ENCODE data around the gene TANC1.

DNA sequence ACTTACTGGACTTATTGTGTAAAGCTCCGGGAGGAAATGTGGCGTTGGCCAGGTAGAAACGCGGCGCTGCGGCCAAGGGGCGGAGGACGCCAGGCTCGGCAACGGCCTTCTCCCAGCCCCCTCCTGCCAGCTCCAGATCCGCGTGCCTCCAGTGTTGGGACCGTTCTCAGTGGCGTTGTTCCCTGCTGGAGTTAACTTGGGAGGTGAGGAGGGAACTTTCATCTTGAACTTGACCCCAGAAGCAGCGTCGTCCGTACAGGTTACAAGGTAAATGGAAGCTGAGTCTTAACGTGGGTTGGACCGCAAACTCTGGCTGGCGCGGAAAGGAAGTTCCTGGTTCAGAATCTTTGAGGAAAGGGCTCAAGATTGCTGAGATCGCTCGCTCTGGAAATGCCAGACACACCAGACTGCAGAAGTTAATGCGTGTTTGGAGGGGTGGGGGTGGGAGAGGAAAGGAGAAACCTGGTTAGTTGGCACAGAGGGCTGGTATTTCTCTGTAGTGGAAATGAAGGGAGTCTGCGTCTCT, 1.3 kb downstream of the TANC1 start:
- TF ChIP-seq, protein P1, sequence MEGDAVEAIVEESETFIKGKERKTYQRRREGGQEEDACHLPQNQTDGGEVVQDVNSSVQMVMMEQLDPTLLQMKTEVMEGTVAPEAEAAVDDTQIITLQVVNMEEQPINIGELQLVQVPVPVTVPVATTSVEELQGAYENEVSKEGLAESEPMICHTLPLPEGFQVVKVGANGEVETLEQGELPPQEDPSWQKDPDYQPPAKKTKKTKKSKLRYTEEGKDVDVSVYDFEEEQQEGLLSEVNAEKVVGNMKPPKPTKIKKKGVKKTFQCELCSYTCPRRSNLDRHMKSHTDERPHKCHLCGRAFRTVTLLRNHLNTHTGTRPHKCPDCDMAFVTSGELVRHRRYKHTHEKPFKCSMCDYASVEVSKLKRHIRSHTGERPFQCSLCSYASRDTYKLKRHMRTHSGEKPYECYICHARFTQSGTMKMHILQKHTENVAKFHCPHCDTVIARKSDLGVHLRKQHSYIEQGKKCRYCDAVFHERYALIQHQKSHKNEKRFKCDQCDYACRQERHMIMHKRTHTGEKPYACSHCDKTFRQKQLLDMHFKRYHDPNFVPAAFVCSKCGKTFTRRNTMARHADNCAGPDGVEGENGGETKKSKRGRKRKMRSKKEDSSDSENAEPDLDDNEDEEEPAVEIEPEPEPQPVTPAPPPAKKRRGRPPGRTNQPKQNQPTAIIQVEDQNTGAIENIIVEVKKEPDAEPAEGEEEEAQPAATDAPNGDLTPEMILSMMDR (conservative IDR thresholded peaks at IDR 0.05; ENCODE audit: low read depth in 2 of 2): no peak
- TF ChIP-seq EZH2phosphoT487 (IDR thresholded peaks at IDR 0.05; ENCODE audit: unreplicated experiment) (no peak), JUNB (IDR thresholded peaks at IDR 0.05; ENCODE audit: unreplicated experiment) (no peak), POLR2AphosphoS5 (IDR thresholded peaks at IDR 0.05; ENCODE audit: low read depth) (0 out of 2 replicates have a peak, but pooled peaks have one; percentile 19), EZH2 (IDR thresholded peaks at IDR 0.05; ENCODE audit: low read depth, unreplicated experiment) (peak; percentile 23), STAT1 (IDR thresholded peaks at IDR 0.05; ENCODE audit: unreplicated experiment) (no peak), ZNF331 (CRISPR knock-in tag; IDR thresholded peaks at IDR 0.05; ENCODE audit: low read depth) (no peak), CREB1 (CRISPR knock-in tag; IDR thresholded peaks at IDR 0.05; ENCODE audit: low read depth) (no peak)
- TF ChIP-seq, protein P2, sequence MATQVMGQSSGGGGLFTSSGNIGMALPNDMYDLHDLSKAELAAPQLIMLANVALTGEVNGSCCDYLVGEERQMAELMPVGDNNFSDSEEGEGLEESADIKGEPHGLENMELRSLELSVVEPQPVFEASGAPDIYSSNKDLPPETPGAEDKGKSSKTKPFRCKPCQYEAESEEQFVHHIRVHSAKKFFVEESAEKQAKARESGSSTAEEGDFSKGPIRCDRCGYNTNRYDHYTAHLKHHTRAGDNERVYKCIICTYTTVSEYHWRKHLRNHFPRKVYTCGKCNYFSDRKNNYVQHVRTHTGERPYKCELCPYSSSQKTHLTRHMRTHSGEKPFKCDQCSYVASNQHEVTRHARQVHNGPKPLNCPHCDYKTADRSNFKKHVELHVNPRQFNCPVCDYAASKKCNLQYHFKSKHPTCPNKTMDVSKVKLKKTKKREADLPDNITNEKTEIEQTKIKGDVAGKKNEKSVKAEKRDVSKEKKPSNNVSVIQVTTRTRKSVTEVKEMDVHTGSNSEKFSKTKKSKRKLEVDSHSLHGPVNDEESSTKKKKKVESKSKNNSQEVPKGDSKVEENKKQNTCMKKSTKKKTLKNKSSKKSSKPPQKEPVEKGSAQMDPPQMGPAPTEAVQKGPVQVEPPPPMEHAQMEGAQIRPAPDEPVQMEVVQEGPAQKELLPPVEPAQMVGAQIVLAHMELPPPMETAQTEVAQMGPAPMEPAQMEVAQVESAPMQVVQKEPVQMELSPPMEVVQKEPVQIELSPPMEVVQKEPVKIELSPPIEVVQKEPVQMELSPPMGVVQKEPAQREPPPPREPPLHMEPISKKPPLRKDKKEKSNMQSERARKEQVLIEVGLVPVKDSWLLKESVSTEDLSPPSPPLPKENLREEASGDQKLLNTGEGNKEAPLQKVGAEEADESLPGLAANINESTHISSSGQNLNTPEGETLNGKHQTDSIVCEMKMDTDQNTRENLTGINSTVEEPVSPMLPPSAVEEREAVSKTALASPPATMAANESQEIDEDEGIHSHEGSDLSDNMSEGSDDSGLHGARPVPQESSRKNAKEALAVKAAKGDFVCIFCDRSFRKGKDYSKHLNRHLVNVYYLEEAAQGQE (IDR thresholded peaks at IDR 0.05; ENCODE audit: unreplicated experiment): no peak
